ENCODE measurements around the gene ATP1A3.

DNA sequence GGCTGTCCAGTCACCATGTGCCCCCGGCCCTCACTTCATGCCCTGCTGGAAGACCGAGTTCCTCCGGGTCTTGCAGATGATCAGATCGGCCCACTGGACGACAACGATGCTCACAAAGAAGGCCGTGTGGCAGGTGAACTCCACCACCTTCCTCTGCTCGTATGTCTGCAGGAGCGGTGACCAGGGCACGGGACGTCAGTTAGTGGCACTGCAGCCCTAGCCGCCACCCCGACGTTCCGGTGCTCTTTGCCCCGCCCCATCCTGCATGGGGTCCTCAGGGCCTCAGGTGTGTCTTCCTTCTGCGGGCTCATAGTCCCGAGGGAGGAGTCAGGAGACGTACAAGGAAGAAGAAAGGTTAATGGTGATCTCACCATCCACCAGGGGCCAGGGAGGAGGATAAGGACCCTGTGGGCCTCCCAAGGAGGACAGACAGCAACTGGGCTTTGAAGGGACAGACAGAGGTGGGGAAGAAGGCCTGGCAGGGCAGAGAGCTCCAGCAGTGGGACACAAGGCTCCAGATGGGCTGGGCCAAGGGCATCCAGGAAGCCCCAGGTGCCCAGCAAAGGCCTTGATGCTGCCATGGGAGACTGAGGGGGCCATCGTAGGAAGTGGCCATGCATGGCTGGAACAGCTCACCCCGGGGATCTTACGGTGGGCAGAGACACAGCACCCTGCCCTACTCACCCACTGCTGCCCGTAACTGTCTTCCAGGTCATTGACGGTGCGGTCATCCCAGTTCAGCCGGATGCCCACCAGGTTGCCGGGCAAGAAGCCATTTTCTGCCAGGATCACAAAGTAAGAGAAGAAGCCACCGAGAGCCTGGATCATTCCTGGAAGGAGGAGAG lies 25.1 kb downstream of the ATP1A3 start:
- TF ChIP-seq, protein P1, sequence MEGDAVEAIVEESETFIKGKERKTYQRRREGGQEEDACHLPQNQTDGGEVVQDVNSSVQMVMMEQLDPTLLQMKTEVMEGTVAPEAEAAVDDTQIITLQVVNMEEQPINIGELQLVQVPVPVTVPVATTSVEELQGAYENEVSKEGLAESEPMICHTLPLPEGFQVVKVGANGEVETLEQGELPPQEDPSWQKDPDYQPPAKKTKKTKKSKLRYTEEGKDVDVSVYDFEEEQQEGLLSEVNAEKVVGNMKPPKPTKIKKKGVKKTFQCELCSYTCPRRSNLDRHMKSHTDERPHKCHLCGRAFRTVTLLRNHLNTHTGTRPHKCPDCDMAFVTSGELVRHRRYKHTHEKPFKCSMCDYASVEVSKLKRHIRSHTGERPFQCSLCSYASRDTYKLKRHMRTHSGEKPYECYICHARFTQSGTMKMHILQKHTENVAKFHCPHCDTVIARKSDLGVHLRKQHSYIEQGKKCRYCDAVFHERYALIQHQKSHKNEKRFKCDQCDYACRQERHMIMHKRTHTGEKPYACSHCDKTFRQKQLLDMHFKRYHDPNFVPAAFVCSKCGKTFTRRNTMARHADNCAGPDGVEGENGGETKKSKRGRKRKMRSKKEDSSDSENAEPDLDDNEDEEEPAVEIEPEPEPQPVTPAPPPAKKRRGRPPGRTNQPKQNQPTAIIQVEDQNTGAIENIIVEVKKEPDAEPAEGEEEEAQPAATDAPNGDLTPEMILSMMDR (IDR thresholded peaks at IDR 0.05) = no peak
- no peak for TF ChIP-seq POLR2A (IDR thresholded peaks at IDR 0.05)

All from heart left ventricle (tissue), 13 donors.